Stimulated activated CD4-positive, alpha-beta T cell treated with anti-CD3 and anti-CD28 coated beads, Interleukin-15, amount 100 ng/mL, for 1 hour (primary cell): ENCODE measurements around the gene MEIOSIN.

Experiments
- DNase-seq, 2 donors: peaks; one replicate each; pipeline ENCODE4 v3.0.0-alpha.2; 2020; ENCODE audit warnings: low read depth in 1 of 2, low spot score in 1 of 2

Gene MEIOSIN

GRCh38 chr19:45764945-45765701 lies 31.9 kb downstream of the MEIOSIN start:
- DNase-seq, result no peak

- no peak for DNase-seq
Measured at GRCh38 chr19:45765702-45766295, 32.6 kb downstream of the MEIOSIN start.

- no peak for DNase-seq
Measured at GRCh38 chr19:45766296-45766868, 33.1 kb downstream of the MEIOSIN start.

- DNase-seq, result no peak
Measured at GRCh38 chr19:45766869-45767346, 33.7 kb downstream of the MEIOSIN start.

GRCh38 chr19:45767410-45767880 lies 34.2 kb downstream of the MEIOSIN start:
- no peak for DNase-seq

GRCh38 chr19:45767881-45768654 lies 34.8 kb downstream of the MEIOSIN start:
- DNase-seq, result no peak

GRCh38 chr19:45768655-45768983 lies 35.4 kb downstream of the MEIOSIN start:
- peak in 1 of 2 donors; percentile 29 for DNase-seq

- peak; percentile 91 to 92 for DNase-seq
Measured at GRCh38 chr19:45768984-45769782, 35.9 kb downstream of the MEIOSIN start, which contains the start of gene SIX5. TSS of gene SIX5 (minus strand) at chr19:45769252. CDS start at chr19:45768844, 408 bp downstream.

GRCh38 chr19:45769821-45770191 lies 36.6 kb downstream of the MEIOSIN start:
- peak in 1 of 2 donors; percentile 22 for DNase-seq

GRCh38 chr19:45770192-45771101 lies 37.2 kb downstream of the MEIOSIN start:
- peak; percentile 83 to 87 for DNase-seq

- DNase-seq, result no peak
Measured at GRCh38 chr19:45771311-45771933, 38.2 kb downstream of the MEIOSIN start.

- DNase-seq, result no peak
Measured at GRCh38 chr19:45772130-45772840, 39.0 kb downstream of the MEIOSIN start.

GRCh38 chr19:45772912-45773311 lies 39.7 kb downstream of the MEIOSIN start:
- no peak for DNase-seq

GRCh38 chr19:45773384-45773783 lies 40.1 kb downstream of the MEIOSIN start:
- DNase-seq, result no peak

- no peak for DNase-seq
Measured at GRCh38 chr19:45774765-45775164, 41.5 kb downstream of the MEIOSIN start.

GRCh38 chr19:45777395-45777961 lies 44.2 kb downstream of the MEIOSIN start:
- no peak for DNase-seq

- no peak for DNase-seq
Measured at GRCh38 chr19:45778010-45778661, 44.9 kb downstream of the MEIOSIN start.
